HG02623 (cell line): ENCODE data around the gene PLA1A.
"Not testable (repeated sequence)": the region's sequence is repeated elsewhere in the genome, so short reads cannot be mapped to it uniquely, and the experiment has no call there.

Experiments
- ATAC-seq: cut with Tn5 transposase; IDR thresholded peaks from one replicate; pipeline ENCODE4 v1.9.1; 2021; ENCODE audit warnings: moderate library complexity; ENCODE audit not compliant: unreplicated experiment

The PLA1A gene

DNA sequence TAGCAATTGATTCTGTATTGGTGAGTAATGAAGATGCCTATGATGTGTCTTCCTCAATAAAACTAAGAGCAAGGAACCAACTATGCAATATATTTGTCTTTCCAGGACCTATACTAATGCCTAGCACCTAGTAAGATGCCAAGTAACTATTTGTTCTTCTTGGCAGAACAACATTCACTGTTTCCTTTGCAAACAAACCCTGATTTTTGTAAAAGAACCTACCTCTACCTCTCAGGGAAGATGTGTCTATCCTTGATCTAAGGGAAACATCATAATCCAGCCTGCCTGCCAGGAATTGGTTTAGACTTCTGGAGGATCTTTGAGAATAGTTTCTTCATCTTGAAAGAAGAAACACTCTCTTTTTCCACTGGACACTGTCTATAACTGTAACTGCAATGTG, 22.2 kb upstream of the PLA1A start:
- ATAC-seq, result no peak

DNA sequence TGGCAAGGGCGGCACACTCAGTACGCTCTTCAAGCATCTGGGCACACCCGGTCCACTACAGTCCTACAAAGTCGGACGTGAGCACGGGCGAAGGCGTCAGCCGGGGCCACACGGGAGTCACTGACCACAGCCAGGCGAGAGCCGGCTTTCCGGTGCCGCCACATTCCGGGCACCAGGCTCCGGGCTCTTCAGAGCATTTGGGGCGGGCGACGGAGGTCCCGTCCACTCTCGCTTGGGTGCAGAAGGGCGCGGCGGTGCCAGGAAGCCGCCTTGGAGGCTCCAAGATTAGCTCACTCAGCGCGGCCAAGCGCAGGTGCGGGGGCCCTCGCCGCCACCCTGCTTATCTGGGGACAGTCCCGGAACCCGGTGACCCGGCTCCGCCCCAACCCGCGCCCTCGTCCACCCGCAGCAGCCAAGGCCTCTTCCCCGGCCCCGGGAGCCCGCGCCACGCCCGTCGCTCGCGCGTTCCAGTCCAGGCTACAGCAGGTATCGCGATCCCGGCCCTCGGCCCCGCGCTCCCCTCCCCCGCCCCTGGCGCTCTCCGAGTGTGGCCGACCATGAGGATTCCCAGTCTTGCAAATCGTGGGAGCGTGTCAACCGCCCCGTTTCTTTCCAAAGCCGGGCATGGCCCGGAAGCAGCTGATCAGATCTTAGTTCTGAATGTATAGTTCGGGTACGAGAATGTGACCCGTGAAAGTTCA, 18.2 kb upstream of the PLA1A start, which contains the start of gene ADPRH:
TSS of gene ADPRH (plus strand) at position 127 of the 701 bp plus-strand sequence. CDS start 2,678 bp downstream, outside the sequence.
- ATAC-seq, result peak; percentile 59

DNA sequence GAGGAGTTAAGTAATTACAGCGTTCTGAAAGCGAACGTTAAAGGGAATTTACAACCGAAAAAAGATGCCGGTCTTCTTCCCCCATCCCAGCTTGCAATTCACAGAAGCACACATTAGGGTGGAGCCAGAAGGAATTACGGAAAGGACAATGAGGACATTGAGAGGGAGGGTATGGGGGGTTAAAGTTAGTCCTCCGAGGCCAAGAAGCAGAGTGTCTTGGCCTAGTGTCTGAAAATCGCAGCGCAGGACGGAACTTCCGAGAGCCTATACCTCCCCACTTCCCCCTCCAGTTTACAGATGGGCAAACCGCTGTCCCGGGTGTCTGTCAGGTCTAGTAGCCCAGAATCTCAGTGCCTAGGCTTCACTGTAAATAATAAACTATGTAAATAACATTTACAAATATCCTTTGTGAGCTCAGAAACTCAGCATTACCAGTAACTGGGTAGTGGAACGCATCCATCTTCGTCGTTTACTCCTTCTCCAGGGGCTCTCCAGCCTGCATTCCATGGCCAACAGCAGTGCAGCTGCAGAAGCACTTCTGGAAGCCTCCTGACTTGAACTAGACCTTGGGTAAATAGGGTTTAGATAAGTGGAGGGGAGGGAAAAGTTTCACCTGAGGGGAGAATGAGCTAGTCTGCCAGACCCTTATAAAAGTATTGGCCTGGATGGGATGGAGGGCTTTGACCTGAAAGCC, 17.5 kb upstream of the PLA1A start:
- peak; percentile 56 for ATAC-seq

DNA sequence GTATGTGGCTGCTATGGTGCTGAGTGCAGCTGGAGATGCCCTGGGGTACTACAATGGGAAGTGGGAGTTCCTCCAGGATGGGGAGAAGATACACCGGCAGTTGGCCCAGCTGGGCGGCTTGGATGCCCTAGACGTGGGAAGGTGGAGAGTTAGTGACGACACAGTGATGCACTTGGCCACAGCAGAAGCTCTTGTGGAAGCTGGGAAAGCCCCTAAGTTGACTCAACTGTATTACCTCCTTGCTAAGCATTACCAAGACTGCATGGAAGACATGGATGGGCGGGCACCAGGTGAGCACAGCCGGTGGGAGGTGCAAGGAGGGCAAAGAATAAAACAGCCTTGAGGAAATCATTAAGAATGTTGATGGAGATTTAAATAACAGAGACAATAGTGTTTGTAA, 15.5 kb upstream of the PLA1A start:
- ATAC-seq, result no peak

DNA sequence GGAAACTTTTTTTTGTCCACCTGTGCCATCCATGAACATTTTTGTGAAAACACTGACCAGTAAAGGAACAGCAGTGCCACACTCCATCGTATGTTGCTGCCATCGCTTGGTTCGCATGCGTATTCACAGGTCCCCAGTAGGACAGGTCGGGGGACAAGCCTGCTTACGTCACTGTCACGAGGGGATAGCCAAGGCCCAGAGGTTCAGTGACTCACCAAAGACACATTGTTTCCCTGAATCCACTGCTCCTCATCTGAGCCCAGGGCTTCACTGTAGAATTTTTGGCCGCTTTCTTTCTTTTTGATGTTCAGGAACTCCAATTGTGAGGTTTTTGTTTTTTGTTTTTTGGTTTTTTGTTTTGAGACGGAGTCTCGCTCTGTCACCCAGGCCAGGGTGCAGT, 12.5 kb upstream of the PLA1A start:
- no peak for ATAC-seq

DNA sequence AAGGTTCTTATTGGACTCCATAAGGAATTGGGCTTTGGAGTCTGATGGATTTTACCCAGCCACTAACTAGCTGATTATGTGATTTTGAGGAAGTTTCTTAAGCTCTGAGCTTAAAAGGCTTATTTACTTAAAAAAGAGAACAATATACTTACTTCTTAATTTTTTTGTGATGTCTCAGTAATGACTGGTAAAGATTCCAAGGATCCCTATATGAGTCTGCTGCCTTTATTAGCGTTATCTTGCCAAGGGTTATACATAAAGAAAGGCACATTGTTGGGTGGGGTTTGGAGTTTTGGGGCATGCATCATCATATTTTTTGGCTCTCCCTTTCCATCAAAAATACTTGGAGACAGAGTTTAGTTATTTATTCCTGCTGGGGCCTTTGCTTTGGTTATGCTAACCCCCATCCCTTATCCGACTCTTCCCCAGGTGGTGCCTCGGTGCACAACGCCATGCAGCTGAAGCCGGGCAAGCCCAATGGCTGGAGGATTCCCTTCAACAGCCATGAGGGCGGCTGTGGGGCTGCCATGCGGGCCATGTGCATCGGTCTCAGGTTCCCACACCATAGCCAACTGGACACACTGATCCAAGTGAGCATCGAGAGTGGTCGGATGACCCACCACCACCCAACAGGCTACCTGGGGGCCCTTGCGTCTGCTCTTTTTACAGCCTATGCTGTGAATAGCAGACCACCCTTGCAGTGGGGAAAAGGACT, 11.7 kb upstream of the PLA1A start:
- ATAC-seq, result no peak

DNA sequence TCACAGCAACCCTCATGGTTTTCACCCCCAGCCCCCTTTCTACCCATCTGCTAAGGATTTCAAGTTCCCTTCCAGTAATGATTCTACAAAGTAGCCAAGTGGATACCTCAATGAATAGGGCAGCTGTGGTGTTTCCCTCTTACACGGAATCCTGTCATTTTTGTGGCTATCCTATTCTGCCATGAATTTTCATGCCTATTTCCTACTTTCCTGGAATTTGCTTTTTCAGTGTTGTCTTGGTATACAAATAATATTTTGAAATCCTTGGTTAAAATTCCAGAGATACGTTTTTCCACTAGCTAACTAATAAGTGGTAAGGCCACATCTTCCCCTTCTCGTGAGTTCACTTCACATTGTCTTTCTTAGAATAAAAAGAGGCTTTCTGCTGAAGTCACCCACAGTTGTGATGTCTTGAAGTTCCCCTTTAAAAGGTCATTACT, 10.9 kb upstream of the PLA1A start:
- no peak for ATAC-seq

DNA sequence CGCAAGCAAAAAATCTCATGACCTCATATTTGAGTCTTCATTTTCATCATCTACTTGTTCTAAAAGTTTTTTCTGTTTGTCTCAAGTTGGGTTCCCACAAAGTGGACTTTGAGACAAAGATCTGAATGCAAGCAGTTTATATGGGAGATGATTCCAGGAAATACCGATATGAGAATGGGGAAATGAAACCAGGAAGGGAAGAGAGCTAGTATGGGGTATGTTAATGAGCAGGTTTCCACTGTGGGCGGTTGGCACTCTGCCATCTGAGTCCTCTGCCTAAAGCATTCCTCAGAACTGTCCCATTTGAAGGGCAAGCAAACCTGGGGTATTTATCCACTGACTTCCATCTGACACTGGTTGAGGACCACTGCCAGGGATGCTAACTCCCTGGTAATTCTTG, 9.6 kb upstream of the PLA1A start:
- no peak for ATAC-seq

DNA sequence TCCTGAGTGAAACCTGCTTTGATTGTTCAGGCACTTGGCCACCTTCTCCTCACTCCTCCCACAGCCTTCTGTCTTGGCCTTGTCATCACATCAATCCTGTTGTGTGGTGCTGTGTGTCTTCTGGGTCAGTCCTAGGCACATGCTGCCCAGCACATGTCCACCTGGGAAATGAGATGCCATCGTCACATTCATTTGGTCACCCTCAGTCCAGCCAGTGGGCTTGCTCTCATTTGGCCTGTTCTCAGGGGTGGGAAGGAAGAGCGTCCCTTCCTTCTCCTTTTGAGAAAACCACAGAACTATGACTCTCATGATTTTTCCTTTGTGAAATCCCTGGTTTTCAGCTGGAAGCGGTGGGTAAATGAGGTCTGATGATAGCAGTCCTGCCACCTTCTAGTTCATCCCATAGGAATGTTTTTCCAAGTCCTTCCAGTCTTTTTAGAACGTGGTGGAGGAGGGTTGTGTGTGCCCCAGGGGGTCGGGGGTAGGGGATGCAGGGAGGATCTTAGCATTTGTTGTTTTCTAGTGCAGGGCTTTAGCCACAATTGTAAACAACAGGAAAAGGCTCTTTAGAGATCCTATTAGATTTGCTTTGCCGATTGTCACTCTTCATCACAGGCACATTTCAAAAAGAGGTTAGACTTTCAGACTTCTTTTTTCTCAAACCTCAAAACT, 8.4 kb upstream of the PLA1A start:
- ATAC-seq, result no peak

DNA sequence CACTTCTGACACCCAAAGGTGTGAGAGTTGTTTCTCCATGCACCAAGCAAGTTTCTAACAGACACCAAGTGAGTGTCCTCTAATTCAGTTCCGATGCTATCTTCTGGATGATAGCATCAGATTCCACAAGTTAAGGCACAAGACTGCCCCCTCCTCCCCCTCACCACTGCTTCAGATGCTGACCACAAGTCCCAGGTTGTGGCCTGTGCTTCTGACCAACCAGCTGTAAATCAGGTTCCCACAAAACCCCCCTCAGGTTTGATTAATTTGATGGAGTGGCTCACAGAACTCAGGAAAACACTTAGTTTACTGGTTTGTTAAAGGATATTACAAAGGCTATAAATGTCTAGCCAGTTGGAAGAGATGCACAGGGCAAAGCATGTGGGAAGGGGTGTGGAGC, 7.0 kb upstream of the PLA1A start:
- no peak for ATAC-seq

DNA sequence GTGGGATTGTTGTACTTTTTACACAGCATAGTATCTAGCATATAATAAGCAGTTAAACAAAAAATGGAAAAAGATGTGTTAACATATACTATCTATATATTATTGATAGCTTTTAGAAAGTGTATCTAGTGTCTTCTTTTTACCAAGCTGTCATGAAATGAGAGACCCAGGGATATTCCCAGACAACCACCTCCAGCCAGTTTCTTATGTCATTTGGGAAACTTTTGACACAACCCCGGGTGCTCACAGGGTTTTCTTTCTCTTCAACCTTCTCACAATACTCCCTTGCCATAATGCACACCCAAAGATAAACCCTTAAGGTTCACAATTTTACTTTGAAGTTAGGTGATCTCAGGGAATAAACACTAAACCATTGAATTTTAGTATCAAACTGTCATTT, 4.8 kb upstream of the PLA1A start:
- no peak for ATAC-seq

DNA sequence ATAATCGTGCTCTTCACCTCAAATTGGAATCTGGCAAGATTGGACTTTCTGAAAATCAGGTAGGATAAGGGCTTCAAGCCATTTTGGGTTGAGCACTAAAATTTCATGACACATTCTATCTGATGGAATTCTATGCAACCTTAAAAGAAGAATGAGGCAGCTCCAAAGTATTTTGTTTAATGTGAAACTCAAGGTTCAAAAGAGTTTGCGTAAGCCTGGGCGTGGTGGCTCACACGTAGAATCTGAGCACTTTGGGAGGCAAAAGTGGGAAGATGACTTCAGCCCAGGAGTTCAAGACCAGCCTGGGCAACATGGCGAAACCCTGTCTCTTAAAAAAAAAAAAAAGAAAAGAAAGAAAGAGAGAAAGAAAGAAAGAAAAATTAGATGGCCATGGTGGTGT, 3.6 kb upstream of the PLA1A start:
- no peak for ATAC-seq

DNA sequence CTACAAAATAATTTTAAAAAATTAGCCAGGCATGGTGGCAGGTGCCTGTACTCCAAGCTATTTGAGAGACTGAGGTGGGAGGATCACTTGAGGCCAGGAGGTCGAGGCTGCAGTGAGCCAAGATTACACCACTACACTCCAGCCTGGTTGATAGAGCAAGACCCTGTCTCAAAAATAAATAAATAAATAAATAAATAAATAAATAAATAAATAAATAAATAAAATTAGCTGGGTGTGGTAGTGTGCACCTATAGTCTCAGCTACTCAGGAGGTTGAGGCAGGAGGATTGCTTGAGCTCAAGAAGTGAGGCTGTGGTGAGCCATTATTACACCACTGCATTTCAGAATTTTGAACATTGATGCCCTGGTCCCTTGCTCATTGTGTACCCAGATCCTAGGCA, 2.8 kb upstream of the PLA1A start:
- ATAC-seq, result not testable (repeated sequence)

DNA sequence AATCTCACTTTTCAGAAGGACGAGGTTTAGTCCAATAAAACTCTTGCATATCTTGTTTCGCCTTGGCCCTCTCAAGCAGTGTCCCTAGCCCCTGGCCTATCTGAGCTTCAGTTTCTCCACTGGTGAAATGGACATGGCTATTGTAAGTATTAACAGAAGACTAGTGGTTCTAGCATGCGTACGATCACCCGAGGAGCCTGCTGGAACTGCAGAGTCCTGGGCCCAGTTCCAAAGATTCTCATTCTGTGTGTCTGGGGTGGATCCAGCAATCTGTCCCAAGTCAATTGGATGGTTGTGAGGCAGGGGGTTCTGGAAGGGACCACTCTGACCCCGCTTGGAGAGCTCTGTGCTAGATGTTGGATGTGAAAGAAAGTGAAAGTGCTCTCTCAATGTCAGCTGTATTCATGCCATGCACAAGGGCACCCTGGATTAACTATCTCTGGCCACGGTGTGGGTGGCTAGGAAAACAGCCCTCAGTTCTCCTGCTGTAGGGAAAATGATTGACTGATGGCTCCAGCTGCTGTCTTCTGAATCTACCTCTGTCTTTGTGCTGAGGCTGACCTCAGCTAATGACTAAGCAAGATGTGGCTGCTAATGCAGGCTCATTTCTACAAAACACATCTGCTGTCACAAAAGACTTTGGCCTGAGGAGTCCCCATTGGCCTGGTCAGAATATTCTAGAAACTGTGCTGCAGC, 1.9 kb upstream of the PLA1A start:
- no peak for ATAC-seq

DNA sequence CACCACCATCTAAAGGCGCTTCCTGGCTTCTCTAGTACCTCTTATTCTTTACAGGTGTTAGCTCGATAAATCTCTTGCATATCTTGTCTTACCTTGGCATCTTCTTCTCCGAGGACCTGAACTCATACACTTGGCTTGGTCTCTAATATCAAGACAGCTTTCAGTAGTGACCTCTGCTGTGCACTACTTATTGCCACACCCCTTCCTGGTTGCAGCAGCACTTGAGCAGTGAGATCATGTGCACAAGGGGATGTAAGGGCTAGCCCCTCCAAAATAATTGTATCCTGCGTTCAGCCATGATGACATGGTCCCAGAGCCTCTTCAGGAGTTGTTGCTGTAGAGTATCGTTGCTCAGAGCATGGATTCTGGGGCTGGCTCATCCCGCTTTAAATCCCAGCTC, 1.3 kb upstream of the PLA1A start:
- no peak for ATAC-seq

DNA sequence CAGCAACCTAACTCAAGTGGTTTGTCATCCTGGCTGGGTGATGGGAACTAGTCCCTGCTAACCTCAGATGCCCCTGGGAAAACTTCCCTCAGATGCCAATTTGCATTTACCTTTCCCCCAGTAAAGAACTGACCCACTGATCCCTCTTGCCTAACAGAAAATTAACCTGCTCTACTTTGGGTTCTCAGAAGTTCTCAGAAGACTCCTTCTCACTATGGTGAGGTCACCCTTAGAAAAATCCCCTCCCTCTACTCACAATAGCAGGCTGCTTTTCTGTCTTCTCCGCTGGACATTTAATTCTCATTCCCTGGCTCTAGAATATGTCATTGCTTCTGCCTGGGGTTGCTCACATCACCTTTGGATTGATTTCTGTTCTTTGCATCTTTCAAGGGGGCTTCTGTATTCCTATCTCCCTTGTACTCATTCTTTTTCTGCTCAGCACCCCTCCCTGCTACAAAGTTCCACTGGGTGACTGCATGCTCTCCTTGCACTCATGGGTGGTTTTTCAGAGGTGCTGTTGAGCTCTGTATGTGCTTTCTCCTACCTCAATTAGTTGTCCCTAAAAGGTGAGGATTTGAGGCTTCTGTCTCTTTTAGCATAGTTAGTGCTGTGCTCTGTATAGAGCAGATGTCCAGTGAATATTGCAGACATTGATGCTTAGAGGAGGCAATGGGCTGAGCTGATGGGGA, 869 bp downstream of the PLA1A start:
- peak; percentile 49 for ATAC-seq

DNA sequence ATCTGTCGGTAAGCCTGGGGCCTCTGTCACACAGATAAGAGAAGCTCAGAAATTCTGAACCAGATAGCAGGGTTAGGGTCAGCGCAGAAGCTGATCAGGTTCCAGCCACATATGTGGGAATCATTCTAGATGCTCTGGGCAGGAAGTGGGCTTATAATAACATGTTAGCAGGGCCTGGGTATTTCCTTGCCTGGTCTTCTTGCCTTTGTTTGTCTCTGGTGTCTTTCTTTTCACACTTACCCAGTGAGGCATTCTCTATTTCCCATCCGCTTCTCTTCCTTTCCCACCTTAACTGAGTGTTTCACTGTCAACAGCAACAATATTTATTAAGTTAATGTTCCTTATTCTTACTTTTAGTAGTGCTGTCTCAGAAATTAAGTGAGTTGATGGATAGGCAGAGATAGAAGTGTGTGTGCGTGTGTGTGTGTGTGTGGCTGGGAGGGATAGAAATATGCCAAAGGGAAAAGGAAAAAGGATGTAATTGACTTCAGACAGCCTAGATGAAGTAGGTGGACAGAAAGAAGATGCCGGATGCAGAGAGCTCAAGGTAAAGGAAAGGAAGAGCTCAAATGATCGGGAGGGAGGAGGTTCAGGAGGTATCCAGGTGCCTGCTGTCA, 2.0 kb downstream of the PLA1A start:
- ATAC-seq, result no peak

DNA sequence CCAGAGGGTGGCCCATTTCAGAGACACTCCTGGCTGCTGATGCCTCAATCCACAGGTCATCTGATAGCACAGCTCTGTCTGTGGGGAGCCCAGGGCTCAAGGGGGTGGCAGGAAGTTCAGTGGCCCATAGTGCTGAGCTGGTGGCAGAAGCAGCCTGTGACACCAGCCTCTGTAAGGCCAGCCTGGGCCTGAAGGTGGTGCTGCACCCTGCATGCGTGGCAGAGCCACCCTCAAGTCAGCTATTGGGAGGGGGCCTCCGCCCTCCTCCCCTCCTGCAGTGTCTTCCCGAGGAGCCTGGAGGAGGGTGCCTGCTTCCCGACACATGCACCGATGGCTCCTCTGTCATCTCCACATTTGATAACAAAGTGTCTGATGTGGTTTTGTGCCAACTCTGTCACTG, 3.0 kb downstream of the PLA1A start:
- ATAC-seq, result peak; percentile 44

DNA sequence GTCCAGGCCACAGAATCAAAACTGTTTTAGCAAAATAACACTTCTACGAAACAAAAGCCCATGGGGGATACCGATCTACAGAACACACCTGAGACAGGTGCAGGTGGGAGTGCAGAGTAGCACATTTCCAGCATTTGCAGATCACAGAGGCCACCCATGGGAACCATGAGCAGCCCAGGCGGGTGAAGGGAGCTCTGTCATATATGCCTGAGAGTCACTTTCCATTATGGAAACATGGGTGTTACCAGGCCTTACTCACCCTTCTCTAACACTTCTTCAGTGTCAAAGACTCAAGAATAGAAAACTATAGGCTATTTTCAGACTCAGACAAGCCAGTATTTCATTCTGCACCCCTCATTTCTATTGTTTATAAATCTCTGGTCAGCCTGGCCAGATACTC, 3.5 kb downstream of the PLA1A start:
- ATAC-seq, result no peak

DNA sequence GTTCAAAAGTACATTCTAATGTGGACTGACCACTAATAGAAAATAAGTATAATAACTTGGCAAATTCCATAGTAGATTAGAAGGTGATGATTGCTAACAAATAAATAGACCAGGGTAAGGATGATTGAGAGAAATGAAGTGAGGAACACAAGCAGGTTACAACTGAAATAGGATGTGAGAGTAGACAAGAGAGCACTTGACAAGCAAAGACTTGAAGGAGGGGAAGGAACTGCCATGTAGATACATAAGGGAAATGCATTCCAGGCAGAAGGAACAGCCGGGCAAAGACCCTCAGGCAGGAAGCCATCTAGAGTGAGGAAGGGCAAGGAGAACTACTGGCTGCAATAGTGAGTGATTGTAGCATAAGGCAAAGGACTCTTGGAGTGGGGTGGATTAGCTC, 5.0 kb downstream of the PLA1A start:
- no peak for ATAC-seq
